HG03432 (cell line): ENCODE data around the gene RGS6.

Experiments
- ATAC-seq: cut with Tn5 transposase; IDR thresholded peaks from one replicate; pipeline ENCODE4 v1.9.1; 2021; ENCODE audit warnings: mild to moderate bottlenecking, moderate library complexity; ENCODE audit not compliant: unreplicated experiment

Gene RGS6

GRCh38 chr14:72008666-72009065 is 76.4 kb downstream of the RGS6 start:
- ATAC-seq: no peak

GRCh38 chr14:72010474-72010873 is 78.2 kb downstream of the RGS6 start:
- no peak for ATAC-seq

- no peak for ATAC-seq
Observed at GRCh38 chr14:72013721-72014345, 81.6 kb downstream of the RGS6 start.

- no peak for ATAC-seq
Observed at GRCh38 chr14:72014486-72014885, 82.3 kb downstream of the RGS6 start.

- ATAC-seq: no peak
Observed at GRCh38 chr14:72017290-72017689, 85.1 kb downstream of the RGS6 start.

- no peak for ATAC-seq
Observed at GRCh38 chr14:72023128-72024042, 91.2 kb downstream of the RGS6 start.

- ATAC-seq: no peak
Observed at GRCh38 chr14:72024043-72024407, 91.8 kb downstream of the RGS6 start.

- ATAC-seq: no peak
Observed at GRCh38 chr14:72024504-72024903, 92.3 kb downstream of the RGS6 start.

- no peak for ATAC-seq
Observed at GRCh38 chr14:72026536-72026935, 94.3 kb downstream of the RGS6 start.

- no peak for ATAC-seq
Observed at GRCh38 chr14:72027061-72027460, 94.8 kb downstream of the RGS6 start.

GRCh38 chr14:72033365-72033764 is 101.1 kb downstream of the RGS6 start:
- no peak for ATAC-seq

GRCh38 chr14:72040528-72040927 is 108.3 kb downstream of the RGS6 start:
- ATAC-seq: no peak

GRCh38 chr14:72045271-72045670 is 113.0 kb downstream of the RGS6 start:
- ATAC-seq: no peak

- ATAC-seq: no peak
Observed at GRCh38 chr14:72045885-72046284, 113.7 kb downstream of the RGS6 start.

- no peak for ATAC-seq
Observed at GRCh38 chr14:72049462-72049861, 117.2 kb downstream of the RGS6 start.

- no peak for ATAC-seq
Observed at GRCh38 chr14:72052356-72052755, 120.1 kb downstream of the RGS6 start.

GRCh38 chr14:72053651-72054050 is 121.4 kb downstream of the RGS6 start:
- ATAC-seq: no peak

GRCh38 chr14:72054911-72055310 is 122.7 kb downstream of the RGS6 start:
- ATAC-seq: no peak

- no peak for ATAC-seq
Observed at GRCh38 chr14:72057701-72058285, 125.6 kb downstream of the RGS6 start.

- ATAC-seq: no peak
Observed at GRCh38 chr14:72060460-72060859, 128.2 kb downstream of the RGS6 start.

GRCh38 chr14:72060917-72061316 is 128.7 kb downstream of the RGS6 start:
- ATAC-seq: no peak

- no peak for ATAC-seq
Observed at GRCh38 chr14:72061718-72062117, 129.5 kb downstream of the RGS6 start.
